Measurements from ENCODE around the gene SRGAP1.
A peak's percentile ranks its signal among the peaks of the same experiment; 100 is the strongest.
"Not testable (repeated sequence)": the region's sequence is repeated elsewhere in the genome, so short reads cannot be mapped to it uniquely, and the experiment has no call there.

SRGAP1 gene

DNA sequence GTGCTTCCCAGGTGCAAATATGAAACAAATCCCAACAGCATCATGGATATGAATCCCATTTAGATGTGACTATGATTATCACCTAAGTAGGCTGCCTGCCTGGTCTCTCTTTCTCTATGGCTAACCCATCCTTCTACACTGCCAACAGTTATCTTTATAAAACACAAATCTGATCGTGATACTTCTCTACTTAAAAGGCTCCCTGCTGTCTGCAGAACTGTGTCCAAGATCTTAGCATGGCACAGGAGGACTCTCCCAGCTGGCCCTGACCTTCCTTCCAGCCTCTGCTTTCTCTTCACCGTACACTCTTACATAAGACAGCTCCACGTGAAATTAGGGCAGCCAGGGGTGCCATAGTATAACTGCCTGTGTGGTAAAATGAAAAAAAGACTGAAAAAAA is 3.5 kb upstream of the SRGAP1 start:
- DNase-seq, result no peak

DNA sequence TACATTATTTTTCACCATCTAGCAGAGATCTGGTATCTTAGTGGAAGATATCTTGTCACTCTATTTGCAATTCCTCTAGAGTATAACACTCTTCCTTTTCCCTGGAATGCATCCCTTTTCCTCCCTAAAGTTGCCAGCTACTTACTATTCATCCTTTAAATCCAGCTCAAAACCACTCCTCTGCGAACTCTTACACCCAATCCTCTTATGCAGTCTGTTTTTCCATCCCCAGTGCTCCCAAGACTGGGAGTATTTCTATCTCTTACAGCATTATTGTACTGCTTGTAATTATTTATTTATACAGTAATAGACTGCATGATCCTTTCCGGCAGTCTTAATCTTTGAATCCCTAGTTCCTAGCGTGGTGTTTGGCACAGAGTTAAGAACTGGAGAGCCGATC is 2.9 kb upstream of the SRGAP1 start:
- no peak for DNase-seq

DNA sequence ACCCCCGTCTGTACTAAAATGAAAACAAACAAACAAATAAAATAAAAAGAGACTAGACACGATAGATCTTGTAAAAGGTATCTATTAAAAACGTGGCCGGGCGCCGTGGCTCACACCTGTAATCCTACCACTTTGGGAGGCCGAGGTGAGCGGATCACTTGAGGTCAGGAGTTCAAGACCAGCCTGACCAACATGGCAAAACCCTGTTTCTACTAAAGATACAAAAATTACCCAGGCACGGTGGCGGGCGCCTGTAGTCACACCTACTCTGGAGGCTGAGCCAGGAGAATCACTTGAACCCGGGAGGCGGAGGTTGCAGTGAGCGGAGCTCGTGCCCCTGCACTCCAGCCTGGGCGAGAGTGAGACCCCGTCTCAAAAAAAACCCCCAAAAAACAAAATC is 1.8 kb upstream of the SRGAP1 start:
- not testable (repeated sequence) for DNase-seq

DNA sequence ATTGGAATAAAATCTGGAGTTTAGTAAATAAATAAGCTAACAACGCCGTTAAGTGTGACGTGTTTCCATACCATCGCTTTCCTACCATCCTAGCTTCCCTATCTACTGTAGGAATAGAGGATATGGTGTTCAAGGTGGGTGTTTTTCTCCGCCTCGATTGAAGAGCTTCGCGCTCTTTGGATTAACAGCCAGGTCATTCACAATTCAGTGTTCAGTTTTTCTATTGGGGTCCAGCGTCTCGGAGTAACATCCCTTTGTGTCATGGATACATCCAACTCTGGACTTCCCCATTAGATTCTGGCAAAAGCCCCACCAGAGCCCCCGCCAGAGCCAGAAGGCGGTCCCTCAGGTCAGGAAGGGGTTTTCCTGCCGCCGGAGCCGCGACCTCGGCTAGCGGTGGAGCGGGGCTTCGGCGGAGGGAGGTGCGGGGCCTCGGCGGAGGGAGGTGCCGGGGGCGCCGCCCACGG is 1.2 kb upstream of the SRGAP1 start:
- DNase-seq, result no peak

DNA sequence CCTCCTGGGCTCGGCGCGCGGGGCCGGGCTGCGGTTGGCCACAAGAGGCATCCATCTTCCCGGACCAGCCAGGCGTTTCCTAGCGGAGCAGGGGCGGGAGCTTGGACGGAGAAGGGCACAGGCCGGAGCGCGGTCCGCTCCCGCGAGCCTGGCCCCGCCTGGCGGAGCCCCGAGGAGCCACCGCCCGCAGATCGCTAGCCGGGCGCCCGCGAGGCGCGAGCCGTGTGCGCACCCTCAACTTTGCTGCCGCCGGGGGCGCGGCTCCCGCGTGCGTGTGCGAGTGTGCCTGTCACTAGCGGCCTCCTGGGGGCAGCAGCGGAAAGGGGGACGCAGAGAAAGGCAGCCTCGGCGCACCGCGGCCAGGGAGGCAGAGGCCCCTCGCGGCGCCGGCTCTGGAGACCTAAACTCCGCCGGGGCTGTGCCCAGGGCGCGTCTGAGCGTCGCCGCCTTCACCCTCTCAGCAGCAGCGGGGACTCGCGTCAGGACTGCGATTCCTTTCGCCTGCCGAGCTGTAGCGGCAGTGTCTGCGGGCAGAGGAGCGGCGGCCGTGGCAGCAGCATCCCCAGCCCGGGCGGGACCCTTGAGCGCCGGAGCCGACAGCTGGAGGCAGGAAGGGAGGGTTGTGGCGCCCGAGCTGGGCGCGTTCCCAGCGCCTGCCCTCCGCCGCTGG is 644 bp upstream of the SRGAP1 start:
- peak; percentile 81 for DNase-seq

DNA sequence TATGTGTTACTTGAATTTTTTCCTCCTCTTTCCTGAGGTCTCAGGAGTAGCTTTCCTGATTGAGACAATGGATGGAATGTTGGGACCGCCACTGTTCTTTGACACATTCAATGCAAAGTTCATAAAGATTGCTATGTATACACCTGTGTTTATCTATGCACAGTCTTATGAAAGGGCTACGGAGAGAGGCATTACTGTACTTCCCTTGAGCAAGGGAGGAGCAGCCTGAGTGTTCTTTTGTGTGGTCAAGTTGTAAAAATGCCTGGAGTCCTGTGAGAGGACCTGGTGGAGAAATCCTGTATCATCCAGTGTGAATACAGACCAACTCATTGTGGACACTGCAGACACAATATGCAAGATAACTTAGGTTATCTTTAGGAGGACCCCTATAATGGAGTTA is 1.2 kb downstream of the SRGAP1 start:
- no peak for DNase-seq

DNA sequence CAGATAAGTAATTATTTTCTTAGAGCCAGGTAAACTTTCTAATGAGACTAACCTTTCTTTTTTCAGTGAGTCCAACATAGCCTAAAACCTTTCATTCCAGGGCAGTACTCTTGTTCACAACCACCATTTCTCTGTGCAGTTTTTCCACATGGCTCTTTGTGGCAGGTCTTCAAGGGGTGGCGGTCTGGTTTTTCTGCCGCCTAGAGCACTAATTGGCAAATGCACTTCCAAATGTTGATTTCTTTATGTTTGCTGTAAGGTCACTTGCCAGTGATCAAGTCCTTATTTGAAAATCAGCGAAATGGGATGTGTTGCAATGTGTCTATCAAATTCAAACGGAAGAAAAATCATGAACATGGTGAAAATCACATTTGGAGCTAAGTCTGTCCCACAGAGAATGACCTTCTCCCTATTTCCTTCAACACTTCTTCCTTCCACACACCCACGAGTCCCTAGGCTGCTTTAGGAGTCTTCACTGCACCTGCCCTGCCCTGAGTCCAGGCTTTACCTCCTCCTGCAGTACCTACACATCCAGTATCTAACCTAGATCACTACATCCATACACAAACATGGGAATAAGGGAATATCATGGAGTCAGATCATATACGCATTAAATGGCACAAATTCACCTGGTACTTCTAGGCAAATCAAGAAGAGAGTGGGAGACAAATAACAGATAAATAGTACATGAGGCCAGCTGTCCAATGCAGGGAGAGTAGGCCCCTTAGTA is 1.9 kb downstream of the SRGAP1 start:
- no peak for DNase-seq

DNA sequence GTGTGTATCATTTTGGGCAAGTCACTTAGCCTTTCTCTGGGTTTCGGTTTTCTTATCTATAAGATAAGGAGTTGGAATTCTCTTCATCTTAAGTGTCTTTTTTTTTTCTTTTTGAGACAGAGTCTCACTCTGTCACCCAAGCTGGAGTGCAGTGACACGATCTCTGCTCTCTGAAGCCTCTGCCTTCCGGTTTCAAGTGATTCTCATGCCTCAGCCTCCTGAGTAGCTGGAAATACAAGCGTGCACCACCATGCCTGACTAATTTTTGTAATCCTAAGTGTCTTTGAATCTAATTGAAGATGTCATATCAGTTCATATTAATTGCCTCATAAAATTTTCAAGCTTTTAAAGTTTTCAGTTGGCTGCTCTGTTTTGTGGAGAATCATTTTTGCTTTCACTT is 4.0 kb downstream of the SRGAP1 start:
- no peak for DNase-seq

DNA sequence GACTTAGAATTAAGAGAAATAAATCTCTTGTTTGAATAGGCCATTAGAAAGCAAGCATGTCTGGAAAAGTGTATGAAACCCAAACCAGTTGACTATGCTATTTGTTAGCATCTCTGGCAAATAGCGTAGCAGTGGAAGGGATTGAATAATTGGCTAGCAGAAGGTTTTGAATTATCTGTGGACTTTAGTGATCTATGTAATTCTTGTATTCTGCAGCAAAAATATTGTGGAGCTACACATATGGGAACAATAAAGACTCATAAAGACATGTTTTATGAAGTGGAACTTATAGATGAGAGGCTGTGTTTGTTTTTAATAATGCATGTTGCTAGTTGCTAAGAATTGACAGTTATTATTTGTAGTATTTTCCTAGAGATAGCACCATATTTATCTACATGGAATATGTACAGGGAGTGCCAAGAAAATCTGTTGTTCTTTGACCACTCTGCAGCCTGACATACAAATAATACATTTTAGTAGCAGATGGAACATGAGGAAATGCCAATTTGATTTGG is 4.7 kb downstream of the SRGAP1 start:
- no peak for DNase-seq

DNA sequence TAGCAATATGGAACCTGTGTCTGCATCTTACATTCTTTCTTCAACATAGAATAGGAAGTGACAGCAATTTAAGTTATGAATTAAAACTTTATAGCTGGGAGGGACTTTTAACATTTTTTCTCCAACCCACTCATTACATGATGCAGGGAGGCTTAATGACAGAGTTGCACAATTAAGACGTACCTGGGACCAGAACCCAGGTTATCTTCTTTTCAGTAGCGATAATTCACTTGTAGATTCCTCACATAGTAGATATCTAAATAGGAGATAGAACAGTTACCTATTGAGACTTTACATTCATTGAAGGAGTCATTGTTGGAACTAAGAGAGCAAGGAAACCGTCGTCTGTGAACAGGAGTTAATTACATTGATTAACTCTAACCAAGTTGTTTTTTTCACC is 5.1 kb downstream of the SRGAP1 start:
- no peak for DNase-seq

DNA sequence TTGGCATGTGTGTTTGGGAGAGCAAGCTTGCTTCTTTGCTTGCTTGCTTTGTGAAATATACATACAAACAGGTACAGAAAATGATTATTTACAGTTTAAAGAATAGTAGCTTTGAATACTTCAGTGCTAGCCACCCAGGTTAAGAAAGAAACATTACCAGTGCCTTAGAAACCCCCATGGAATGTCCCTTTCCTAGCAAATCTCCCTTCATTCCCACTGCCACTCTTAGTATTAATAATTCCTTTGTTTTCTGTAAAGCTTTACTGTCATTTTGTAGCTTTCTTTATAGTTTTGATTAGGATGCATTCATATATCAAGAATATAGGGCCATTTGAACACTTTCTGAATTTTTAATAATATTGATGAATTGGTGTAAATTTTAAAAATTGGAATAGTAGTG is 9.5 kb downstream of the SRGAP1 start:
- DNase-seq, result no peak

DNA sequence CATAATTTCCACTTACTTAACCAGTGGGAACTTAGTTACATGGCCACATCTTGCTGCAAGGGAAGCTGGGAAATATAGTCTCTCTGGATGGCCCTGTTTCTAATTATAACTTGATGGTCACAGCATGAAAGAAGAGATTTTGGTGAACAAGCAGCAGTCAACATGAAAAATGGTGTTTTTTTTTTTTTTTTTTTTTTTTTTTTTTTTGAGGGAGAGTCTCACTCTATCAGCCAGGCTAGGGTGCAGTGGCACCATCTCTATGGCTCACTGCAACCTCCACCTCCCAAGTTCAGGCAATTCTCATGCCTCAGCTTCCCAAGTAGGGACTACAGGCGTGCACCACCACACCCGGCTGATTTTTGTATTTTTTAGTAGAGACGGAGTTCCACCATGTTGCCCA is 10.8 kb downstream of the SRGAP1 start:
- DNase-seq, result no peak

DNA sequence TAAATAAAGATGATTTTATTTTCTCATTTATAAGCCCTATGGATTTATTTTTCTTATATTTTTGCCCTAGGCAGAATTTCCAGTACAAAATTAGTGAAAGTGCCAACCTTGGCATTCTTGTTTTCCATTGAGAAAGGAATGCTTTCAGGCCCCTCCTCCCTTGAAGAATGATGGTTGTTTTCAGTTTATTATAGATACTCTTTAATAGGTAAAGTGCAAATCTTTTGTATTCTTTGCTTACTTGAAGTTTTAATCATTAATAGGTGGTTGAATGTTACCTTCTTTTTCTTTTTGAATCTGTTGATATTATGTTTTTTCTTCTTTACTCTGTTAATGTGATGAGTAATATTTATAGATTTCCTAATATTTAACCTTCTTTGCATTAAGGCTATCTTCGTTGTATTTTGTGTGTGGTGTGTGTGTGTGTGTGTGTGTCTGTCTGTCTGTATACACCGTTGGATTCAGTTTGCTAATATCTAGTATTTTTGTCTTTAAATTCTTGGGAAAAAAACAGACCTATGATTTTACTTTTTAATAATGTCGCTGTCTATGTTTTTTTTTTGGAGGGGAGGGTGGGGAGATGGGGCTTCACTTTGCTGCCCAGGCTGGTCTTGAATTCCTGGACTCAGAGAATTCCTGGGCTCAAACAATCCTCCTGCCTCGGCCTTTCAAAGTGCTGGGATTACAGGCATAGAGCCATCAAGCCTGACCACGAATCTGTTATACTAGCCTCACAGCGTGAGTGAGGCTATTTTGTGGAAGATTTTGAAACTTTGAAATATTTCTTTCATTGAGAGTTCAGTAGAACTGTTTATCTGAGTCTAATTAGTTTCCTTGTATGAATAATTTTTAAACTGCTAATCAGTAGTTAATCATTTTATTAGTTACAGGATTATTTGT is 13.5 kb downstream of the SRGAP1 start:
- DNase-seq, result no peak

DNA sequence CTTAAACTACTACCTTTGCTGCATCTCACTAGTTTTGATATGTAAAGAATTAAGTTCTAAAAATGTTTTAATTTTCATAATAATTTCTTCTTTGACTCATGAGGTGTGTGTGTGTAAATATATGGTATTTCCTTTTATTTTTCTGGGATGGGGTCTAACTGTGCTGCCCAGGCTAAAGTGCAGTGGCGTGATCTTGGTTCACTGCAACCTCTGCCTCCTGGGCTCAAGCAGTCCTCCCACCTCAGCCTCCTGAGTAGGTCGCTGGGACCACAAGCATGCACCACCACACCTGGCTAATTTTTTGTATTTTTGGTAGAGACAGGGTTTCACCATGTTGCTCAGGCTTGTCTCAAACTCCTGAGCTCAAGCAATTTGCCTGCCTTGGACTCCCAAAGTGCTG is 15.4 kb downstream of the SRGAP1 start:
- not testable (repeated sequence) for DNase-seq

DNA sequence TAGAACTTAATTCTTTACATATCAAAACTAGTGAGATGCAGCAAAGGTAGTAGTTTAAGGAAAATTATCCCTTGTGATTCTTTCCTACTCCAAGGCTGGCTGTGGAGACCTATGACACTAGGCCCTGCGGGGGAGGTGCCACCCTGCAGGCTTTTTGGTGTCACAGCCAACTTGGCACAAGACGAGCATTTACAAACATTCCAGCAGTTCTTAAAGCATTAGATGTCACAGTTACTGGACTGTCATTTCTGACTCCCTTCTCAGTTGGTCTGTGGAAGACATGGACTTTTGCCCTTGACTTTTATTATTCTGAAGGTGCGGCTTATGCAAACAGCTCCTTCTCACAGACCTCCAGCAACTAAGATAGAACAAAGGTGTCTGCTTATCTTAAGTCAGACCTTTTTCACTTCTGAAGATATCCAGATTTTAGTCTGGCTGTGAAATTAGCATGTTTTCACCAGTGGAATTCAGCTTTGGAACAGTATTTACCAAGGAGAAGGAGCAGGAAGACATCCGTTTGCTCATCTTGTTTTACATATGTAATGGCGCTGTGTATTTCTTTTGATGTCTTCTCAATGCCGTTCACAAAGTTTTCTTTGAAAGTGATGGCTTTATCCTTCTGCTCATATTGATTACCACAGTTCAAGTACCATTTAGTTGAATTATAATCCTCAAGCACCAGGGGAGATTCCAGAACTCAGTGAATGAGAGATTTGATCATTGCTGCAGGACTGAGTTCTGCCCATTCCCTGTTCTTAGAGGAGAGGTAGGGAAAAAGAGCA is 17.9 kb downstream of the SRGAP1 start:
- DNase-seq, result no peak

DNA sequence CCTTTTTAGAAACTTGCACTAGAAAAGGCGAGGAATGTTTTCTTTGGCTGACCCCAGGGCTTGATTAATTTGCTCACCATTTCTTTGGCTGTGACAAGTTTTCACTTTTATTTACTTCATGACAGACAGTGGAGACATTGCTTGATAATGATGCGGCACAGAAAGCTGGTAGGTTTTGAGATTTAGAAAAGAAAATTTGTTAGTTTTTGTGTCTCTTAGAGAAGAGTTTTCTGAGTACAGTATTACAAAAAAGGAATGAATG is 18.4 kb downstream of the SRGAP1 start:
- no peak for DNase-seq

DNA sequence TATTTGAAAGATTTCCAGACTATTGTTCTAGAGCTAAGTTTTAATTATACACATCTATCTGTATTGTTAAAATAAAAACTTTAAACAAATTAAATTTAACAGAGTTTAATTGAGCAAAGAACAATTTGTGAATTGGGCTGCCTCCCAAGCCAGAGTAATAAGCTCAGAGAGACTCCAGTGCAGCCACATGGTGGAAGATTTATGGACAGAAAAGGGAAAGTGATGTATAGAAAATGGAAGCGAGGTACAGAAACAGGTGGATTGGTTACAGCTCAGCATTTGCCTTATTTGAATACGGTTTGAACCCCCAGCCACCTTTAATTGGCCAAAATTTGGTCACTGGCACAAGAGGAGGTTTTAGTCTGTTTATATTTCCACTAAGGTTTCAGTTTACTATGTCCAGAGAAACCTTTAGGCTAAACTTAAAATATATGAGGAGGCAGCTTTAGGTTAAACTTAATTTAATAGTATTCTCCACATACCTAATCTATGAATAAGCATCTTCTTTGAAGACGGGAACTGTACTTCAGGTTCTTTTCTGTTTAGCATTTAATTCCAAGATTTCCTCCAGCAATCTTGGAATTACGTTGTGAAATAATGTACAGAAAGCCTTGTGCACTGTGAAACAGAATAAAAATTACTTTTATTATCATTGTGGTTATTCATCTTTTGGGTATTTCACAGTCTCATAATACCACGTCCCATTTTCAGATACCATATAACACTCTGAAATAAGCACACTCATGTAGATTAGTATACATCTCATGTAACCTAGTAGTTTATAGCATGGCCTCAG is 19.4 kb downstream of the SRGAP1 start:
- DNase-seq, result no peak

DNA sequence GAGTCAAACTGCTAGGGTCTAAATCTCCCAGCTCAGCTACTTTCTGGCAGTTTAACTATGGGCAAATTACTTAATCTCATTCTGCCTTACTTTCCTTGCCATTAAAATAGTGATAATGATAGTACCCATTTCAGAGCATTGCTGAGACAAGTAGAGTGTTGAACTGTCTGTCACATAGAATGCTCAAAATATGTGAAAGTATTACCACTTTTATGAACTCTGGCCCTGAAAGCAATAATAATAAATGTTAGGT is 19.9 kb downstream of the SRGAP1 start:
- no peak for DNase-seq

DNA sequence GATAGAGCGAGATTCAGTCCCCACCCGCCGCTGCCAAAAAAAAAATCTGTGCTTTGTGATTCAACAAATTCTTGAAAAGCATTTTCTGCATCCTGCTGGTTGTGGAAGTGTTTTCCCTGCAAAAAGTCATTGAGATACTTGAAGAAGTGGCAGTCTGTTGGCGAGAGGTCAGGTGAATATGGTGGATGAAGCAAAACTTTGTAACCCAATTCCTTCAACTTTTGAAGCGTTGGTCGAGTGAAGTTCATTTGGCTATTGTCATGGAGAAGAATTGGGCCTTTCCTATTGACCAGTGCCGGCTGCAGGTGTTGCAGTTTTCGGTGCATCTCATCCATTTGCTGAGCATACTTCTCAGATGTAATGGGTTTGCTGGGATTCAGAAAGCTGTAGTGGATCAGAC is 20.9 kb downstream of the SRGAP1 start:
- no peak for DNase-seq

DNA sequence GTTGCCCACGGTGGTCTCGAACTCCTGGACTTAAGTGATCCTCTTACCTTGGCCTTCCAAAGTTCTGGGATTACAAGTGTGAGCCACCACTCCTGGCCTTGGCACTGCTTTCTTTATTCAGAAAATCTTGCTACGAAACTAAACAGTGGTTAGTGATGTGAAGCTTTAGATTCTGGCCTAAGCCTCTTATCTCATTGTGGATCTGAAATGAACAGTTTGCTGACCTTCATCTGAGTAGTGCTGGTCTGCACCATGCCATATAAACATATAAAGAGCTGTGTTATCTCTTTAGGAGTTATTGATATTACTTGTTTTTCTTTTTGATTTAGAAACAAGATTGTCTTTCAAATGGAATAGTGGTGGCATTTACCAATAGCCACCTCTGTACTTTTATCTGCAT is 22.6 kb downstream of the SRGAP1 start:
- no peak for DNase-seq

DNA sequence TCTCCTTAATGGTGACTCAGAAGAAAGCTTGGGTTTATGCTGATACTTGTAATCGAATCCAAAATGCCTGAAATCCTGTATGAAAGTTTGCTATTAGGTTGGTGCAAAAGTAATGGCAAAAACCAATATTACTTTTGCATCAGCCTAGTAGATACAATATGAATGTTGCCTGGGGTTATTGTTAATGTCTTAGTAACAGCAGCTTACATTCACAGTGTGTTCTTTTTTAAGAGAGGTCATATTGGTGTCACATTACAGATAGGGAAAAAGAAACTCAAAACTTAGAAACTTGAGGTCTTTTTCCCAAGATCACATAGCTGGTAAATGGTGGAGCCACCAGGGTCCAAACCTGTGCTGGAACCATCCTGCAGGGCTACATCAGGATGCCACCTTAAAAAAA is 25.2 kb downstream of the SRGAP1 start:
- no peak for DNase-seq

DNA sequence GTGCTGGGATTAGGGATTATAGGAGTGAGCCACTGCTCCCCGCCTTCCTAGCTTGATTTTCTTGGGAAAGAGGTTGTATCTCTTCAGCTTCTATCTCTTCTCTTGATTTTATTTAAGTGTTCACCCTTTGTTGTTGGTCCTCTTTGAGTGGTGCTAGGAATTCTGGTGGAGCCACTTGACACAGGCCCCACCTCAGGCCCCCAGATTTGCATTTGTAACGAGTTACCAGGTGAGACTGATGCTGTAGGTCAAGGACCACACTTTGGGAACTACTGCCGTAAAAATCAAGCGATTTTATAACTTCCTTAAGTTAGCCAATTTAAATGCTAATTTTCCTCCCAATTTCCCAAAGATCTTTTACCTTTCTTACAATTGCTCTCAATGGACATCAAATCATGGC is 26.3 kb downstream of the SRGAP1 start:
- DNase-seq, result no peak
